GDM1 (cell line): ENCODE data around the gene ZNF467.

Experiments
- DNase-seq: peaks from one replicate; lab custom pipeline; 2025; lab: John Stamatoyannopoulos, UW

Gene ZNF467

GRCh38 chr7:149785983-149786382 lies 12.6 kb upstream of the ZNF467 start:
- no peak for DNase-seq

DNA sequence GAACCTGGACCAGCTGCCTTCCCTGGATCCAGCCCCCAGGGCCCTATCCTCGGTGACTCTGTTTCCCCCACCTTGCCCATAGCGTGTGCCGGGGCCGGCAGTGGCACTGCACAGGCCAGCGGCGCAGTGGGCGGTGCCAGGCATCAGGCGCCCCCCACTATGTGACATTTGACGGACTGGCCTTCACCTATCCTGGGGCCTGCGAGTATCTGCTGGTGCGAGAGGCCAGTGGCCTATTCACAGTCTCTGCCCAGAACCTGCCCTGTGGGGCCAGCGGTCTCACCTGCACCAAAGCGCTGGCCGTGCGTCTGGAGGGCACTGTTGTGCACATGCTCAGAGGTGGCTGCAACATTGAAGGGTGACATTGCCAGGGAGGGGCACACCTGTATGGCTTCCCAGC lies 12.0 kb upstream of the ZNF467 start:
- no peak for DNase-seq

- DNase-seq = no peak
Measured at GRCh38 chr7:149784251-149784608, 10.8 kb upstream of the ZNF467 start.

DNA sequence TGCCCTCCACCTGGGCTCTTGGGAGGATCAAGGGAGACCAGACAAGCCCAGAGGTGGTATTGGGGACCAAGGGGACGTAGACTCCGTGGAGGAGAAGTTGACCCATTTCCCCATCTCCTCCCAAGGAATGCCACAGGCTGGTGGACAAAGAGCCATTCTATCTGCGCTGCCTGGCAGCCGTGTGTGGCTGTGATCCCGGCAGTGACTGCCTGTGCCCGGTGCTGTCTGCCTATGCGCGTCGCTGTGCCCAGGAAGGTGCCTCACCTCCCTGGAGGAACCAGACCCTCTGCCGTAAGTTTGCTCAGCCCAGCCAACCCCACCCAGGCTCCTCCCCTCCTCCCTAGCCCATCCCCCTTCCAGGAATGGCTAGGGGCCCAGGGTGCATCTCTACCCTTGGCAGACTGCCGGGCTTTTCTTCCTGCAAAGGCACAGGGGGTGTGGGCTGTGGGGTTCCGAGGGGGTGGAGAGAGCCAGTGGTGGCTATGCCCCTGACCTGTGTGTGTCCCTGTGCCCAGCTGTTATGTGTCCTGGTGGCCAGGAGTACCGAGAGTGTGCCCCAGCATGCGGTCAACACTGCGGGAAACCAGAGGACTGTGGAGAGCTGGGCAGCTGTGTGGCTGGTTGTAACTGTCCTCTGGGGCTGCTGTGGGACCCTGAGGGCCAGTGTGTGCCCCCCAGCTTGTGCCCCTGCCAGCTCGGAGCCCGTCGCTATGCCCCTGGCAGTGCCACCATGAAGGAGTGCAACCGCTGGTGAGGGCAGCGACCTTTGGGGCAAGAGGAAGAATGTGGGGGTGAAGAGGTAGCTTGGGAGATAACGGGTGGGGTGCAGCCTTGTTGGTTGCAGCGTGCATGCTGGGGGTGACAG lies 10.2 kb upstream of the ZNF467 start:
- no peak for DNase-seq

GRCh38 chr7:149782682-149783345 lies 9.4 kb upstream of the ZNF467 start:
- DNase-seq = no peak

- DNase-seq = no peak
Measured at GRCh38 chr7:149781921-149782320, 8.5 kb upstream of the ZNF467 start.

GRCh38 chr7:149780636-149781419 lies 7.4 kb upstream of the ZNF467 start:
- no peak for DNase-seq

GRCh38 chr7:149780056-149780455 lies 6.7 kb upstream of the ZNF467 start:
- DNase-seq = no peak

- no peak for DNase-seq
Measured at GRCh38 chr7:149779502-149779805, 6.1 kb upstream of the ZNF467 start.

GRCh38 chr7:149778696-149779501 lies 5.5 kb upstream of the ZNF467 start:
- no peak for DNase-seq

DNA sequence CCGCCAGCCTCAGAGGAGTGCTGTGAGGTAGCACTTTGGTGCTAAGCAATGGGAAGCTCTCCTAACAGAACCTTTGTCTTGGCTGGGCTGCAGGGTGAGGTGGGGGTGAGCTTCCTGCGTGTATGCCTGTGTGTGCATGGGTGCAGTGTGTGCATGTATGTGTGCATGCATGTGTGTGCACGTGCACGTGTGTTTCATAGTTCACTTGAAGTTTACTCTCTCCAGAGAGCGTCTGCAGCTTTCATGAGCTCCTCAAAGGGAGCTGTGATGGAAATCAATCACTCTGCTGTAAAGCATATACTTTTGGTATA lies 4.9 kb upstream of the ZNF467 start:
- DNase-seq = no peak

DNA sequence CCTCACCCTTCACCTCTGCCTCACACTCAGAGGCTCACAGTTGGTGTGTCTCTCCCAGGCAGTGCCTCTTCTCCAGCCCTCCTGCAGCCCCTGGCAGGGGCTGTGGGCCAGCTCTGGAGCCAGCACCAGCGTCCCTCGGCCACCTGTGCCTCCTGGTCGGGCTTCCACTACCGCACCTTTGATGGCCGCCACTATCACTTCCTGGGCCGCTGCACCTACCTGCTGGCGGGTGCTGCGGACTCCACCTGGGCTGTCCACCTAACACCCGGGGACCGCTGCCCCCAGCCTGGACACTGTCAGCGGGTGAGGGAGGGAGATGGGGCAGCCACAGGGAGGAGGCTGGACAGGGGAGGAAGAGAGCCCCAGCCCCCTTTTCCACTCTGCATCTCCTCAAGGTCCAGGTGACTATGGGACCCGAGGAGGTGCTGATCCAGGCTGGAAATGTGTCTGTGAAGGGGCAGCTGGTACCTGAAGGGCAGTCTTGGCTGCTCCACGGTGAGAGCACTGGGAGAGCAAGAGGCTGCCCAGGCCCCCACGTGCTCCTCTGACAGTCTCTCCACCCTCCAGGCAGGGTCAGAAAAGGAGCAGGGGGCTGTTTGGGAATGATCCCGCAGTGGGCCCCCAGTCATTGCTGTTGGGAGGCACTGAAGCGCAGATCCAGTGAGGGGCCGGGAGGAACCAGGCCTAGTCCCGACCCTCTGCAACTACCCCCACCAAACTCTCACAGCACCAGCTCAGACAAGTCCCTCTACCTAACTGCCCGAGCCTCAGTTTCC lies 4.4 kb upstream of the ZNF467 start:
- no peak for DNase-seq

GRCh38 chr7:149776848-149777407 lies 3.5 kb upstream of the ZNF467 start:
- DNase-seq = no peak

- DNase-seq = peak; percentile 77
Measured at GRCh38 chr7:149776289-149776688, 2.9 kb upstream of the ZNF467 start.

DNA sequence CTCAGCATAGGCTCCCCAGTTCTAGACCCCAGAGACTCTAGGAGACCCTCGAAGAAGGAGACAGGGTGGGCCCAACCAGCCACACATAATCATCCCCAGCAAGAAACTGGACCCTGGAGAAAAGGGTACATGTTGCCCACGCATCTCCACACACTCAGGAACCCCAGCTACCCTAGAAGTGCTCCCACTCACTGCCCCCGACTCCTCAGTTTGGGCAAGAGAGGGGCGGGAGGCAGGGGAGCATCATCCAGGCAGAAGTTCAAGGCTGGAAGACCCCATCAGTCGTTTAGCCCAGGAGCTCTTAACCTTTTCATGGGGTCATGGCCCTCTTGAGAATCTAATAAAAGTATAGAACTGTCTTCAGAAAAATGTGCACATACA lies 1.8 kb upstream of the ZNF467 start:
- DNase-seq = no peak

- no peak for DNase-seq
Measured at GRCh38 chr7:149774237-149775175, 1.1 kb upstream of the ZNF467 start.

DNA sequence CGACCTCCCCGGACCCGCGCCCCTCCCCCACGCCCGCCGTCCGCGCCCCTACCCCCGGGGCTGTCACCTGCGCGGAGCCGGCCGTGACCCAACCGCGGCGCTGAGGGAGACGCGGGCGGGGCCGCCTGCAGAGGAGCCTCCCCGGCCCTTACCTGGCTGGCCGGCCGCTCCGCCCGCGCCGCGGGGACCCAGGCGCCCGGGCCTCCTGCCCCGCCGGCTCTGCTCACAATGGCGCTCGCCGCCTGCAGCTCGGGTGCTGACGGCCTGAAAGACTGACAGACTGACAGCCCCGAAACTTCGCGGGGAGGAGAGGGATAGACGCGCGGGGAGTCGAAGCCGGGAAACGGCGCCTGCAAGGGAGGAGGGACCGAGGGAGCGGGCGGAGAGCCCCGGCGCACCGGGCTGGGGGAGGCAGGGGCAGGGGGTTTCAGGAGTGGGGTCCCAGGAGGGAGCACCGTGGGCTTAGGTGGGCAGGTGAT lies 393 bp downstream of the ZNF467 start:
- no peak for DNase-seq

DNA sequence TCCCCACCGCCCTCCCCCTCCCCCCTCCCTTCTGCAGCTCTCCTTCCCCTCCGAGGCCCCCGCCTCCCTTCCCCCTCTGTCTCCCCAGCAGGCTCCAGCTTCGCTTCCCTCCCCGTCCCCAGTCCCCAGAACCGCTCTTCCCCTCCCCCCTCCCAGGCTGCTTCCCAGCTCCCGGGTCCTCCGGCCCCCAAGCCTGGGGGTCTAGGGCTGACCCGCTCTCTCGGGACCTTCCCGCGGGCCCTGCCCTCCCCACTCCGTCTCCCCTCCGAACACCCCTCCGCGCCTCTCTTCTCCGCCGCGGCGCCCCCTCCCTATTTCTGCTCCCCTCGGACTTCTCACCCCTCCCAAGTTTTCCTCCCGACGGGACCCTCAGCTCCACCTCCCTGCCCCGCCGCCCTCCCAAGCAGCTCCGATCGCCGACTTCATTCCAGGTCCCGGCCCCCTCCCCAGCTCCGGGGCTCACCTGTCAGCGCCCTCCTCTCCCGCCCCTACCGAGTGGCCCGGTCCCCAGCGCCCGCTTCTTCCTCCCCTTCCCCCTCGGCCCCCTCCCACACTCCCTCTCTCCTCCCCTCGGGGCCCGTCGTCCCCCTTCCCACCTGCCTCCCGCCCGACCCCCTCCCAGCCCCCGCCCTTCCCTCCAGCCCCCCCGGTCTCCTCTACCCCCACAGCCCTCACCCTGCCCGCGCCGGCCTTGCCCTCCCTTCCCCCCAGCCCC lies 990 bp downstream of the ZNF467 start:
- DNase-seq = peak; percentile 53

DNA sequence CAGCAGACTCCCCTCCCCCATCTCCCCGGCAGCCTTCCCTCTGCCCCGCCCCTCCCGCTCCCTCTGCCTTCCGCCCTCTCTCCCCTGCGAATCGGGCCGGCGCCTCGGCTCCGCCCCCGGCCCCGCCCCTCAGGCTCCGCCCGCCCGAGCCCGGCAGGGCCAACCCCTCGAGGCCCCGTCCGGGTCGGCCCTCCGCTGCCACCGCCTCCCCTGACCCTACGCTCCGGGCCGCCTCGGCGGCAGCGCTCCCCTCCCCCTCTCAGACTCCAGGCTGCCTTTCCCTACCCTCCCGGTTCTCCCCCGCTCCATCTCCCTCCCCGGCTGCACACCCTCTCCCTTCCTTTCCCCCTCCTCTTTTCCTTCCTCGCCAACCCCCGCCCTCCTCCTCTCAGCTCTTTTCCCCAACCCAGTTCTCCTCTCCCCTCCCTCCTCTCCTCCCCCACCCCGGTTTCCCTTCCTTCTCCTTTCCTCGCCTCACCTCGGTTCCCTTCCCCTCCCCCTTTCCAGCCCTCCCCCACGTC lies 1.6 kb downstream of the ZNF467 start:
- peak; percentile 95 for DNase-seq
